K562 (cell line): Measurements from ENCODE around the gene NAIF1. TPM values are rescaled to one million over a fixed set of nuclear protein-coding genes. Genes with fewer than 3 reads are reported as not detected.
A peak's percentile ranks its signal among the peaks of the same experiment; 100 is the strongest.

Experiments used
- CBFA2T2 ChIP-seq: fragments of 450-650 bp; conservative IDR thresholded peaks from 2 replicates; pipeline ENCODE4 v1.6.1; 2017; ENCODE audit warnings: mild to moderate bottlenecking
- CC2D1A ChIP-seq: fragments of 450-650 bp; IDR thresholded peaks from 2 replicates; pipeline ENCODE4 v1.6.1; 2017; ENCODE audit warnings: mild to moderate bottlenecking
- ETV1 ChIP-seq: fragments of 450-650 bp; conservative IDR thresholded peaks from 2 replicates; pipeline ENCODE4 v1.6.1; 2016; ENCODE audit warnings: missing genetic modification characterization, control low read depth, low read depth, missing compliant biosample characterization
- FOXM1 ChIP-seq, 2 experiments: fragments of 450-650 bp in 1 of 2; sonication (generic) in 1 of 2; formaldehyde crosslinking in 1 of 2; IDR thresholded peaks; 2 replicates each; pipeline versions ENCODE4 v1.6.1 to v1.9.0; 2017 to 2022; ENCODE audit warnings: low read depth in 2 of 2, mild to moderate bottlenecking in 2 of 2, missing genetic modification reagents in 1 of 2, moderate library complexity in 1 of 2
- HBP1 ChIP-seq: fragments of 450-650 bp; formaldehyde crosslinking; IDR thresholded peaks from 2 replicates; pipeline ENCODE4 v1.4.0; 2022; ENCODE audit warnings: missing genetic modification characterization
- HDAC6 ChIP-seq: IDR thresholded peaks from 2 replicates; pipeline ENCODE4 v1.6.1; 2012; ENCODE audit warnings: low read depth, mild to moderate bottlenecking, control low read depth, inconsistent platforms, low read length, moderate library complexity
- ILF3 ChIP-seq: fragments of 450-650 bp; IDR thresholded peaks from 2 replicates; pipeline ENCODE4 v1.6.1; 2018; ENCODE audit warnings: antibody characterized with exemption, mild to moderate bottlenecking, moderate library complexity, borderline replicate concordance
- POLR2G ChIP-seq: fragments of 200-400 bp; formaldehyde crosslinking; IDR thresholded peaks from 2 replicates; pipeline ENCODE4 v1.6.1; 2017; ENCODE audit warnings: low read depth, mild to moderate bottlenecking, antibody characterized with exemption, low read length, moderate library complexity
- UBTF ChIP-seq, 2 experiments: IDR thresholded peaks; 2 replicates each; pipeline ENCODE4 v1.6.1; 2012; ENCODE audit warnings: improper control_type of control experiment in 2 of 2, low read depth in 2 of 2, low read length in 2 of 2, borderline replicate concordance in 1 of 2
- XRCC4 ChIP-seq: IDR thresholded peaks from one replicate; pipeline ENCODE4 v1.6.1; 2011; ENCODE audit not compliant: insufficient read depth, insufficient read length; ENCODE audit errors: extremely low read depth
- ZNF212 ChIP-seq: fragments of 450-650 bp; formaldehyde crosslinking; IDR thresholded peaks from 2 replicates; pipeline ENCODE4 v1.4.0; 2020; ENCODE audit warnings: mild to moderate bottlenecking
- ZNF384 ChIP-seq: IDR thresholded peaks from 2 replicates; pipeline ENCODE4 v1.6.1; 2012; ENCODE audit warnings: low read depth, low read length, improper control_type of control experiment
- ZNF449 ChIP-seq: fragments of 250-450 bp; sonication (Bioruptor Pico); IDR thresholded peaks from 2 replicates; pipeline ENCODE4 v1.8.0; 2022; ENCODE audit warnings: moderate library complexity, mild to moderate bottlenecking, inconsistent platforms
- ZNF512 ChIP-seq: IDR thresholded peaks from 2 replicates; pipeline ENCODE4 v1.6.1; 2016; ENCODE audit warnings: missing genetic modification characterization, missing compliant biosample characterization
- ZNF75A ChIP-seq: fragments of 450-650 bp; formaldehyde crosslinking; IDR thresholded peaks from 2 replicates; pipeline ENCODE4 v1.4.0; 2020; ENCODE audit warnings: mild to moderate bottlenecking
- ZNF830 ChIP-seq: fragments of 250-450 bp; sonication (Bioruptor Pico); IDR thresholded peaks from 2 replicates; pipeline ENCODE4 v1.5.0; 2021; ENCODE audit warnings: mild to moderate bottlenecking
- polyA plus RNA-seq, 8 experiments: library from polyadenylated mRNA; depleted of rRNA in 4 of 8; stranded (reverse) in 5 of 8; unstranded in 3 of 8; fragments of >200 nt; fragmentation: Nextera tagmentation in 2 of 8; fragmentation: Illumina TruSeq in 1 of 8; extraction: Ambion mirVana in 2 of 8; extraction: Trizol in 1 of 8; gene quantifications; 2 replicates each; pipeline versions ENCODE4 v1.2.1 to v1.2.3, GENCODE V29; 2011 to 2014; ENCODE audit warnings: inconsistent platforms in 1 of 8, missing spikeins in 1 of 8
- total RNA-seq, 7 experiments: library from RNA; depleted of rRNA in 6 of 7; stranded (reverse); fragments of >200 nt in 6 of 7; fragmentation: Illumina TruSeq in 2 of 7; extraction: Trizol in 2 of 7; gene quantifications; 2 replicates each; pipeline versions ENCODE4 v1.2.1 to v1.2.3, GENCODE V29; 2011 to 2021; ENCODE audit warnings: low replicate concordance in 1 of 7

Gene NAIF1
- total and polyA plus RNA-seq, 9 of the 15 experiments (the other 6 are each of a cell fraction or from before 2014, with no cell fraction given), result 4.8 to 26.6 (median 17.2) TPM

GRCh38 chr9:128068386-128069205 lies 1.5 kb upstream of the NAIF1 start (continued):
- TF ChIP-seq ZNF212 (CRISPR knock-in tag), result no peak
- TF ChIP-seq ZNF75A (CRISPR knock-in tag), result no peak
- TF ChIP-seq FOXM1 (IDR thresholded peaks at IDR 0.05; ENCODE audit: low read depth), result no peak
- 0 out of 2 replicates have a peak, but pooled peaks have one; percentile 11 for TF ChIP-seq FOXM1 (CRISPR knock-in tag; IDR thresholded peaks at IDR 0.05; ENCODE audit: low read depth)
- TF ChIP-seq ETV1 (tag), result no peak
- no peak for TF ChIP-seq HBP1
- peak; percentile 6; the same call in 1 of the 2 replicates for TF ChIP-seq ZNF384
- no peak for TF ChIP-seq ZNF512 (tag)
- TF ChIP-seq CC2D1A, result no peak
- TF ChIP-seq ZNF449 (CRISPR knock-in tag), result no peak
- TF ChIP-seq XRCC4, result no peak
- peak in 1 of 2 experiments; percentile 51; a peak in 1 of 4 replicates for TF ChIP-seq UBTF (IDR thresholded peaks at IDR 0.05; ENCODE audit: borderline replicate concordance in 1 of 2, low read depth in 2 of 2, low read length in 2 of 2)
- TF ChIP-seq ILF3, result no peak
- no peak for TF ChIP-seq CBFA2T2
- no peak for TF ChIP-seq HDAC6
- peak; percentile 70 for TF ChIP-seq POLR2G
- TF ChIP-seq ZNF830 (CRISPR knock-in tag), result no peak
